ENCODE measurements around the gene SMIM24.

GRCh38 chr19:3479834-3480215, 500 bp downstream of the SMIM24 start:
- TF ChIP-seq POLR2A (IDR thresholded peaks at IDR 0.05; ENCODE audit: low read length) = no peak
- no peak for TF ChIP-seq GATA1 (IDR thresholded peaks at IDR 0.05; ENCODE audit: low read depth, low read length)

All from erythroblast (primary cell).